ENCODE measurements around the gene CLPSL2.

Gene CLPSL2

GRCh38 chr6:35786810-35787209, 10.4 kb downstream of the CLPSL2 start:
- no peak for DNase-seq (ENCODE audit: low spot score)

GRCh38 chr6:35787266-35788218, 11.1 kb downstream of the CLPSL2 start:
- no peak for DNase-seq (ENCODE audit: low spot score)

GRCh38 chr6:35788423-35788982, 12.1 kb downstream of the CLPSL2 start:
- DNase-seq (ENCODE audit: low spot score): no peak

GRCh38 chr6:35790683-35791082, 14.3 kb downstream of the CLPSL2 start:
- no peak for DNase-seq (ENCODE audit: low spot score)

GRCh38 chr6:35794536-35795452, 18.4 kb downstream of the CLPSL2 start:
- no peak for DNase-seq (ENCODE audit: low spot score)

- no peak for DNase-seq (ENCODE audit: low spot score)
Measured at GRCh38 chr6:35795453-35796071, 19.2 kb downstream of the CLPSL2 start.

- no peak for DNase-seq (ENCODE audit: low spot score)
Measured at GRCh38 chr6:35796236-35796635, 19.8 kb downstream of the CLPSL2 start.

- no peak for DNase-seq (ENCODE audit: low spot score)
Measured at GRCh38 chr6:35797837-35798526, 21.6 kb downstream of the CLPSL2 start.

GRCh38 chr6:35798706-35799105, 22.3 kb downstream of the CLPSL2 start:
- no peak for DNase-seq (ENCODE audit: low spot score)

- no peak for DNase-seq (ENCODE audit: low spot score)
Measured at GRCh38 chr6:35801148-35801547, 24.8 kb downstream of the CLPSL2 start.

- peak; percentile 73 for DNase-seq (ENCODE audit: low spot score)
Measured at GRCh38 chr6:35804996-35805736, 28.8 kb downstream of the CLPSL2 start, which contains the start of gene LHFPL5. Gene LHFPL5 (plus strand): TSS chr6:35805352. CDS start chr6:35805671, 319 bp downstream.

GRCh38 chr6:35808688-35809087, 32.3 kb downstream of the CLPSL2 start:
- DNase-seq (ENCODE audit: low spot score): peak; percentile 42

- no peak for DNase-seq (ENCODE audit: low spot score)
Measured at GRCh38 chr6:35809809-35810208, 33.4 kb downstream of the CLPSL2 start.

GRCh38 chr6:35810971-35811698, 34.7 kb downstream of the CLPSL2 start:
- DNase-seq (ENCODE audit: low spot score): peak; percentile 60

- no peak for DNase-seq (ENCODE audit: low spot score)
Measured at GRCh38 chr6:35811699-35811995, 35.2 kb downstream of the CLPSL2 start.

- DNase-seq (ENCODE audit: low spot score): no peak
Measured at GRCh38 chr6:35817515-35817914, 41.1 kb downstream of the CLPSL2 start.

GRCh38 chr6:35823601-35824000, 47.2 kb downstream of the CLPSL2 start:
- no peak for DNase-seq (ENCODE audit: low spot score)

GRCh38 chr6:35824552-35825192, 48.3 kb downstream of the CLPSL2 start:
- no peak for DNase-seq (ENCODE audit: low spot score)
